Activated T-cell treated with anti-CD3 and anti-CD28 coated beads for 1 hour (primary cell): Measurements from ENCODE around the gene ANXA3.

Source experiments
- DNase-seq: peaks from one replicate; pipeline ENCODE4 v3.0.0-alpha.2; 2020; ENCODE audit warnings: low read depth

Gene ANXA3

DNA sequence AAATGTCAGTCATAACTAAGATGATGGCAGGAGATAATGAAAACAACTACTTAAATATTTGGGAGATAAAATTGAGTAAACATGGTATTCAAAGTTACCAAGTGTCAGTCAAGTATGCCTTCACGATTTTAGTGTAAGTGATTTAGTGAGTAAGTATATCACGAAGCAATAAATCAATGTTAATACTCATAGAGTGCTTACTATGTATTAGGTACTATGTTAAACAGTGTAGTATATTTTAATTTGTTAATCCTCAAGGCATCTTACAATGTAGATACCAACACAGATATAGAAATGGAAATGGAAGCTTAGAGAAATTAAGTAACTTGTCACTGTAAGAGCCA is 59.6 kb downstream of the ANXA3 start:
- no peak for DNase-seq

DNA sequence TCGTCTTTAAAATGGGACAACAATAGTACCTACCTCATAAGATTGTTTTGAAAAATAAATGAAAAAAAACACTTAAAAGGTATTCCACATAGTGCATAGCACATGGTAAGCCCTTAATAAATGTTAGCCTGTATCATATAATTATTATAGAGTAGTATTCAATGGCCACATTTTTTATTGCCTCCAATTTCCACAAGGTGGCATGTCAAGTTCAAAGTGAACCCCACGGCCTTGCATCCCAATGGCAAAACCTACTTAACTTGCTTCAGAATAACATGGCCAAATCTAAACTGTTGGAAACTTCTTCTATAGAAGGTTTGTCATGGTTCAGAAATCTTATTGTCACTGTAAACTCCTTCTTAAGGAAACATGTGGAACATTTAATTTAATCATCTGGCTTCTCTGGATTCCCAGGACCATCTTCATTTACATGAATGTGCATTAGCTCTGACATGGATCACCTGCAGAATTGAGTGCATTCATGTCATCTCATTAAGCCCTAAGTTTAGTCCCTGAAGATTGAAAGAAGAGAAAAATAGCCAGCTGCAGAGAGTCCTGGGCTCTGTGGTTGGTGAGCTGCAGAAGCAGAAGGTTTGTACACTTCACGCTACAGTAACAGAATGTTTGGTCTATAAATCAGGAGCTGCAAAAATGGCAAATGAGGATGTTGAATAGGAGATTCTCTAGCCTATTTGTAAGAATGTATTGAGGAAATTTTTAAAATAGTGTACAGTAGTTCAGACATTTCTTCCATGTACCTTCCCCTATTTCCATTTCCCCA is 61.0 kb downstream of the ANXA3 start:
- DNase-seq: no peak

DNA sequence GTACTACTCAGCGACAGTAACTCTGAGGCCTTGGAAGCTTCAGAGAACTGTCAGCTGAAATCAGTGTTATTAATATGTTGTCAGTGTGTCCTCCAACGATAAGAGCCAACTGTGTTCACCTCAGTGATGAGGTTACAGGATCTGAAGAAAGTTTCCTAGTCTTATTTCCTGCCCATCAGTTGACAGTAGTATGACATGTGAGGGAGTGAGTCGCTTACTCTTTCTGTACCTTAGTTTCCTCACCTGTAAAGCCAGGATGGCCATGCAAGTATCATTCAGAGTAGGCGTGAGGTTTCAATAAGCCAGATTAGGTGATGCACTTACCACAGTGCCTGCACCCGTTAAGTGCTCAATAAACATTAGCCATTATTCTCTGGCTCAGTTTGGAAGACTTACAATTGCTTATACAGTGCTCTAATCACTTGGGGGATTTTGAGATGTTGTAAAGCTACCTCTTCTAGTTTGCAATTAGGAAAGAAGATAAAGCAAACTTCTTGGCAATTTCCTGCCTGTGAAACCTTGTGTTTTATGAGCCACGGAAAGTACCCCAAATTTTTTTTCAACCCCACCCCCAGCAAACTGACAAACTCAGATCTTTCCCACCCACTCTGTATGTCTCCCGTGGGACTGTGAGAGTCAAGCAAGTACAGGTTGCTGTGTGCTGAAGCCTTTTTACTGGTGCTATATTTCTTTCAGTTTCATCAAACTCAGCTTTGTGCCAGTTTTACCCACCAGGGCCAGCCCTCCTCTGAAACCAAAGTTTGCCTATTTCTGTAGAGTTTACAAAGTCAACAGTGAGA is 62.2 kb downstream of the ANXA3 start:
- DNase-seq: no peak

DNA sequence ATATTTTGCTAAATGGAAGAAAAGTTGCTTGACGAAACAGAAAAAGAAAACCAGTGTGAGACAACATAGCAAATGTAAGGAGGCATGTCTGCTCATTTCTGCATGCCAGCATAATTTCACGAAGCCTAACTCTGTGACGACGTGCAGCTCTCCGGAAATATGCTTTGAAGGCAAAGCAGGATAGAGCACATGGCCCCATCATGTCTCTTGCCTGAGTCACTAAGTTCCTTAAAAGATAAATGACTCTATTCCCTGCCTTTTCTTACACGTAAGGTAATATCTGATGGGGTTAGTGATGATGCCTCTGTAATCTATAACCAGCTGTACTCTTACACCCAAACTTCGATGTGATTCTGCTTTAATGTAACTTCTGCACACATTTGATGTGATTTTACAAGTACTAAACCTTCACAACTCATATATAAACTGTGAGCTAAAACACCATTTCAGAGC is 64.5 kb downstream of the ANXA3 start:
- no peak for DNase-seq

DNA sequence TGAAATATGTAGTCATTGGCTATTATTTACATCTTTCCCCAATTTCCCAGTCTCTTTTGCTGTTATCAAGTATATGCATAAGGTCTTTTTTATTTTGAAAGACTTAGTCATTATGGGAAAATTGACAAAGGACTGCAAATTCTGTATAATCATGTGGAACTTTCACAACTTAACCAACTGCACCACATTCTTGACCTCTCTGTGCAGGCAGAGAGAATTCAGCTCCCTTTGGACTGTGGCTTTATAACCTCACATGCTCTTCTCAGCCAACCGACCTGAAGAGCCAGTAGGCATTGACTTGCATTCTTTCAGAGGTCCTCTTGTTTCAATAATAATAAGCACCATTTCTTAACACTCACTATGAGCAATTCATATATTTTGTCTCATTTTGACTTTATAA is 66.9 kb downstream of the ANXA3 start:
- DNase-seq: no peak

DNA sequence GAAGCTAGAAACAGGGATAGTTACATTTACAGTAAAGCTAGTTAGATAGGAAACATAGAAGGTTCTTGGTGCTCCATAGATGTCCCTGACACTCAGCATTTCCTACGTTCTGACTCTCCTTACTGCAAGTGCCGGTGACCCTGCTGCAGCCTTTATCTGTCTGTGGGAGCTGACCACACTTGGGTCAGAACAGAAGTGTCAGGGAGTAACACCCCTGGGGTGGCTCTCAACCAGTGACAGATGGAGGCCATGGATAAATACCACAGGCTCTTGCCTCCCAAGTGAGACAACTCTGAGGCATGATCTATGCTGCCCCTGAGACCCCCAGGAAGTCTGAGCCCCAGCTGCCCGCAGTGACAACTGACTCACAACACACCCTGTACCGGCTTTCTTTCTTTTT is 69.8 kb downstream of the ANXA3 start:
- DNase-seq: no peak

DNA sequence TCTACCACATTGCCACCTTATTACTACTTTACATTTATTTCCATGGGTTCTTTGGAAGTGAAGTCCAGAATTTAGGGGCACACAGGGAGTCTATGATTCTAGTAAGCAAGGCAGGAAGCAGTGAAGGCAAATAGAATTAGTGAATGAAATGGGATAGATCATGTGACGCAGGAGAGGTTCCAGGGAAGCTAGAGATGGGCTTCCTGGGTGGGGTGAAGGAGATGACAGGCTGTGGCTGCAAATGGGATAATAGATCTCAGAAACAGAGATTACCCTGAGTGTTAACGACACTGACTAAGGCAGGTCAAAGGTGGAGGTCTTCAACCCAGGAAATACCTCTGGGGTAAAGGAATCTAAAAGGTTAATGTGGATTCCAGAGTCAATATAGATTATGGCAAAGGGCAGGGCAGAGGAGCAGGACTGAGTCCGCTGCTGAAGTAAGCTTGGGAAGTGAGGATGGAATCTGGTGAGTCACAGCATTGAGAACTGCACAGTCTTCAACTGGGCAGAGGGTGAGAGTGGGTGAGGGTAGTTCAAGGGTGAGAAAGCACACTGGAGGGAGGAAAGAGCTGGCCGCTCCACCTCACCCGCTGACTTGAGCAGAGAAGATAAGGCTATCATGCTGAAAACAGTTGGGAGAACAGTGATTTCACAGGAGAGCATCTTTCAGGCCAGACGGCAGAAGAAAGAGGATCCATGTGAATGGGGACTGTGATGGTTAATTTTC is 70.8 kb downstream of the ANXA3 start:
- DNase-seq: no peak

DNA sequence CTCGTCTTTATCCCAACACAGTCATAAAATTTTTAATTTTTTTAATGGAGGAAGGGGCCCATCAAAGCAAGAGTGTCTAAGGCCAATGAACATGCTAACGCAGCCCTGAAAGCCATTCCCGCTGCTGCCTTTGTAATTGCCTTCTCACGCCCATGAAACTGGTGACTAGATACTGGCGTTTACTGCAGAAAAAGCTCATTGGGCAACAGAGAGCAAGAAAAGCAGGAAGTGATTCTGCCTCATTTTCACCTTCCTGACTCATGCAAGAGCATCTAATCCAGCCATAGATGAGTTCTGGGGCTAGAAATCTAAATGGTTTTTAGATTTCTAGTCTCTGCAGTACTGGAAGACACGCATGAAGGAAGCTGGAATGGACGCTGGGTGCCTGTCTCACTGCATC is 72.5 kb downstream of the ANXA3 start:
- no peak for DNase-seq

DNA sequence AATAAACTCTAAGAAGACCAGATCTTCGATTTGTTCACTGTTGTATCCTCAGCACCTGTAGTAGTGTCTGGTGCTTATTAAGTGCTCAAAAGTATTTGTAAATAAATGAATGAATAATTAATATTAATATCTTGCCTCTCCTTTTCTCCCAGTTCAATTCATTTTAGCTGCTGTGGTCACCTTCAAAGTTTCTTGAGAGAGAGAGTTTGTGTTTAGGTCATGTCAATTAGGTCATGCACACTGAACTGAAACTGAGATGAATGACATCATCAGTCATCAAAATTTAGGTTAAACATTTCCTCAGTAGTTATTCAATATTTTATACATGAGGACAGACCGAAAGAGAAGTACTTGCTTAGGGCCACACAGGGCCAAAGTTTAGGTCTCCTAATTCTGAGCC is 73.5 kb downstream of the ANXA3 start:
- DNase-seq: no peak

DNA sequence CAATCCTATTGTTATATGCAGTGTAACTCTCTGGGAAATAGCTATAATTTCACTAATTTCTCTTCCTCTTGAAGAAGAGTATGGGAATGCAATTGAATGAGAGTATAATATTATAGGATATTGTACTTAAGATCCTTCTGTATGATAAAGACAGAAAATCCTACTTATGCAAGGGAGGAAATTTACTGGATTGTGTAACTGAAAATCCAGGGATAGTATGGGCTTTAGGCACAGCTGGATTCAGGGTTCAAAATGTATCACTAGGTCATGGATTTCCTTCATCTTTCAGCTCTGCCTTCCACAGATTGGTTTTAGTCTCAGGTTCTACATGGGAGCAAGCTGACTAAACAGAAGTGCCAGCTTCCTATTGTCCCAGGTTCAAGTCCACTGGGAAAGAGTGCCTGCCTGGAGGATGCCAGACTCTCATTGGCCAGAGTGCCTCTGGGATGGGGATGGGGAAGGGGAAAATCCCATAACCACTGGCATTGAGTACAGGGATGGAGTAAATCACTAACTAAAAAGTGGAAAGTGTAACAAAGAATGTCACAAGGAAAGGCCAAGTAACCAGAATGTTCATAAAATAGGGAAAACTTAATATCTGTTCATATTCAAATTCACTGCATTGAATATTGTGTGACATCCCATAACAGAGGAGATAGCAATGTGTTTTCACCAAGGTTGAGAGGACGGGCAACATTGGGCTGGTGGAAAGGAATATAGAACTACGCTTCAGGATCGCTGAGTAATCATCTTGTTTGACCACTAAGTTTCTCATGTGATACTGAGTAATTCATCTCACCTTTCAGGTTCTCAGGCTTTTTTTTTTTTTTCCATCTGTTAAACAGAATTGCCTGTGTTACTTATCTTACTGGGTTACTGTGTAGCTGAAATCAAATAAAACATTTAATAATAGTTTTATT is 75.7 kb downstream of the ANXA3 start:
- no peak for DNase-seq

DNA sequence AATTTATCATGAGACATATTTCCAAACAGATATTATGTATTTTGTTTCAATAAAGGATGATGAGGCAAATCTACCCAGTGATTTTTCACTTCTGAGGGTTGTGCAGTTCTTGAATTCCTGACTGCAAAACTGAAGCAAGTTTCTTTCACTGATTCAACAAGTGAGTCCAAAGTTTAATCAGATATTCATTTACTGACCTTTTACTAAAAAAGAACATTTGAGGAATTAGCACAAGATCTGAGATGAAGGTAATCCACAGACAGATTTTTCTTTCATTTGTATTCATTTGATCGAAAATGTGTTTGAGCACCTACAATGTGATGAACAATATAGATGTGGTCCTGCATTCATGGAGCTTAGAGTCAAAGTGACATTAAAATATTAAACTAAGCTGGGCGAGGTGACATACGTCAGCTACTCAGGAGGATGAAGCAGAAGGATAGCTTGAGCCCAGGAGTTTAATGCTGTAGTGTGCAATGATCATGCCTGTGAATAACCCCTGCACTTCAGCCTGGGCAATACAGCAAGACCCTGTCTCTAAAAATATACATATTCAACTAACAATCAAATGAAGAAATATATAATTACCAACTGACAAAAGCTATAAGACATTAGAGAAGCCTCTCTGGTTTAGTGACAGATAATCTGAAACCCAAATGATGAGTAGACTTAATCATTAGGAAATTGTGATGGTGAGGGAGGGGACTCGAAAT is 76.6 kb downstream of the ANXA3 start:
- DNase-seq: no peak

DNA sequence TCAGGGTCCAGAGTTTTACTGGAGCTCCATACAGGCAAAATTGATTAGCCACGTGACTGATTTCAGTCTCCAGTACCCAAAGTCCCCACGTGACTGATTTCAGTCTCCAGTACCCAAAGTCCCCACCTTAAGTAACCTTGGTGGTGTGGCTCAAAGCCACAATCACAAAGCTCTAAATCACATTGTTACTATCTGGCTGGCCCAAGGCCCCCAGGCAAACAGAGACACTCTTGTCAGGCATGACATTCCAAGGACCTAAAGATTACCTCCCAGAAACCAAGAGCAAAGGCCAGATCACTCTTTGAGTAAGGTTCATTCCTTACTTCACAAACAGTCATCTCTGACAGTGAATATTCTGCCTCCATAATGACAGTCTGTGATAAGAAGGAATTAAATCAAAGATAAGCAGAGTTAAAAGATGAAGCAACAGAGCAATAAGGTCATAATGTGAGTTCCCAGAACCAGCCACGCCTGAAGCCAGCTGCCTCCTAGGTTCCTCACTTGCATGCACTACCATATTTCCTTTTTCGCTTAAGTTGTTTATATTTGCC is 78.5 kb downstream of the ANXA3 start:
- no peak for DNase-seq

DNA sequence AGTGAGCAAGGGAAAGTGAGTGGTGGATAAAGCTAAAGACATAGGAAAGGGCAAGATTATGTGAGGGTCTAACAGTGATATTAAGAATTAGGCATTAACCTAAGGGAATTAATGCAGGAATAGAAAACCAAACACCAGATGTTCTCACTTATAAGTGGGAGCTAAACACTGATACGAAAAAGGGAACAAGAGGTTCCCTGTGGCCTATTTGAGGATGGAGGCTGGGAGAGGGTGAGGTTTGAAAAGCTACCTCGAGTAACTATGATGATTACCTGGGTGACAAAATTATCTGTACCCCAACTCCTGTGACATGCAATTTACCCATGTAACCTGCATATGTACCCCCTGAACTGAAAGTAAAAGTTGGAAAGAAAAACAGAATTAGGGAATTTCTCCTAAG is 79.0 kb downstream of the ANXA3 start:
- DNase-seq: no peak

DNA sequence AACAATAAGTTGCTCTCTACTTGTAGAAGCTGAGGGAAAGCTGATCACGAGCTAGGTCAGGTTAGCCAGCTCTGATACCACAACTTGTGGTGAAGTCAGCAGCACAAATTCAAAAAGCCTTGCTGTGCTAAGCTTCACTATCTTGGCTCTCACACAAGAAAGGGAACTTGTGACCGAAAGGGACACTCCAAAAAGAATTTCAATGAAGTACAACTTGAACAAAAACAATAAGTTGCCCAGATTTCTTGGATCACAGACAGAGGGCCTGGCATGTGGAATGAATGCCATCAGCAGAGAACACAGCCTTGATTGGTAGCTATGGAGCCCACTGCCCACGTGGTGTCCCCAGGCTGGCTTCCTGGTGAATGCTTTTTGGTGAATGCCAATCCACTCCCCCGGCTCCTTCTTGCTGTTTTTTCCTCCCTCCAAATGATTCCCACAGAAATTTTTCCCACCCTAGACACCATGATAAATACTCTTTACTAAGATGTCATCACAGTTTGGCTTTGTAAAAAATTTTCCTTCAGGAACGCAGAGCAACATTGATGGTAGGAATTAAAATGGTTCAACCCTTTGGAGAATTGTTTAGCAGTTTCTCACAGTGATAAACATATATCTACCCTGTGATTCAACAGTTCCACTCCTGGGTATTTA is 82.6 kb downstream of the ANXA3 start:
- no peak for DNase-seq

DNA sequence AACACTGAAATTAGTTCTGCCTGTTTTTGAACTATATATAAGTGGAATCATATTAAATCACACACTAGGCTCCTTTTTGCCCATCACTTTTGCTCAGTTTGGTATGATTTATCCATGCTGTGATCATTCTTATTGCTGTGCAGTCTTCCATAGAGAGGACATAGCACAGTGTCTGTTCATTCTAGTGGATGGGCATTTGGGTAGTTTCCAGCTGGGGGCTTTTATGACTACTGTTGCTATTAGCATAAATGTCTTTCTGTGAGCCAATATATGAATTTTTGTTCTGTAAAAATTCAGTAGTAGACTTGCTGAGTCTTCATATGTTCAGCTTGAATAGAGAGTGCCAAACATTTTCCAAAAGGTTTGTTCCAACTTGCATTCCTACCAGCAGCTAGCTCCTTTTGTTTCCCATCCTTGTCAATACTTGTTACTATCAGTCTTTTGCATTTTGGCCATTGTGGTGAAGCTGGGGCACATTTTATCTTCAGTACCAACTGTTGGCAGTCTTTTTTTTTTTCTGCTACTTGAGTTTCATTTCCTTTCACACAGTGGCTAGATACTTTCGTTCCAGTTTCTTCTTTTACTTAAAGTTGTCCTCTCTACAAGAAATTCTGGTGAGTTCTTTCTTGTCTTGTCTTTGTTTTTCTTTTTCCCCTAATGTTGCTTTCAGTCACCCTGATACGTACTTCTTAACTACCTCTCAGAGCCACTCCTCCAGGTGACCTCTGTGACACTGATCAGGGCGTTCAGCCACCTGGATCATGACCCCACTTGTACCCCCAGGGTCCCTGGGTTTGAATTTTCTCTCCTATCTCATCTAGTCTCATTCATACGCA is 87.0 kb downstream of the ANXA3 start:
- DNase-seq: no peak

DNA sequence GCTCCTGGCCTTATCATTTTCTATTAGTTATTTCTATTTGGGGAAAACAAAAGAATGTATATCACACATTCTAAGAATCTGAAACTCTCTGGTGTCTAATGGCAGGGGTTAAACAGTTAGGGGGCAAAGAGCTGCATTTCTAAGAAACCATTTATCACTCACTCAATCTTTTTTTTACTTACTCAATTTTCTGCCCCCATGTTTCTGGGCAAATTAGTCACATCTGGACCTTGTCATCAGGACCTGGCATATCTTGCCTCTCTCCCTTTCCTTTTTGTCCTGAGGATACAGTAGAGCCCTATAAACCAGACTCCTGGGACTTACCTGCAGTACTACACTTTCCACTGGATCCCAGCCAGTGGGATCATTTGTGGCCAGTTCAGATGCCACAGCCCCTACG is 89.1 kb downstream of the ANXA3 start:
- DNase-seq: no peak

DNA sequence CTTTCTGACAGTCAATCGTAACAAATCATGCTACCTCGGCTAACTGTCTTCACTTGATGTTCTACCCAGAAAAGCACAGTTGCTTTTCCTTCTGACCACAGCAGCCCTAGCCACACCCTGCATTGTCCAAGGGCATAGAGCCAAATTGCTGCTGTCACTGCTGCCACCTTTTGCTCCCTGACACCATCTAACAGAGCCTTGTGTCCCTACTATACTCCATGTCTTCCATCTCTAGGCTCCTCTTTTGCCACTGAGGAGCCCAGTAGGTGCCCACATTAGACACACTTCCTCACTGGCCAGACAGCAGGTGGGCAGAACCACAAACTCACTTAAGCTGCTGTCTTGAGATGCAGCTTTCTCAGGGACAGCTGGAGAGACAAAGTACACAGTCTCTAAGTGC is 91.4 kb downstream of the ANXA3 start:
- DNase-seq: no peak

DNA sequence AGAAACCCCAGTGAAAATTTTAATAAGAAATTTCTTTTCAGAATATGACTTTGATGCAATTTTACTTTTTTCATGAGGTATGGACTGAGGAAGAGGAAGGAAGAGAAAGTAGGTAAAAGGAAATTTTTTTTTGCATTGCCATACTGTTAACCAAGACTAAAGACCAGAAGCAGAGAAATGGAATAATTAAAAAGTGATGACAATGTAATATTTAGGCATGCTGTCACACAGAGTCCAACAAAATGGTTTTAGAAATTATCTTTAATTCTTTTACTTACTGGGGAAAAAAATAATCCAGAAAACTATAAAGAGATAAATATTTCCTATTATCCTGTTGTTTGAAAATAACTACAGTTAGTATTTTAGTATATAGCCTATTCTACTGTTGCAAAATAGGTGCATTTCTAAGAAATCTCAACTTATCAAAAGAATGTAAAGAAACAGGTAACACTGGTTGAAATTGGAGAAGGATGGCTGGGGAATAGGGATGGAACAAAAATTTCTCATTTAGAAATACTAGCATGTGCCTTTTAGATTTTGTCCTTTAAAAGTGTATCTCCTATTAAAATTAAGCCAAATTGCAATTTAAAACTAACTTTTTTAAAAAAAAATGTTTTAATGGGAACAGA is 92.6 kb downstream of the ANXA3 start:
- no peak for DNase-seq

DNA sequence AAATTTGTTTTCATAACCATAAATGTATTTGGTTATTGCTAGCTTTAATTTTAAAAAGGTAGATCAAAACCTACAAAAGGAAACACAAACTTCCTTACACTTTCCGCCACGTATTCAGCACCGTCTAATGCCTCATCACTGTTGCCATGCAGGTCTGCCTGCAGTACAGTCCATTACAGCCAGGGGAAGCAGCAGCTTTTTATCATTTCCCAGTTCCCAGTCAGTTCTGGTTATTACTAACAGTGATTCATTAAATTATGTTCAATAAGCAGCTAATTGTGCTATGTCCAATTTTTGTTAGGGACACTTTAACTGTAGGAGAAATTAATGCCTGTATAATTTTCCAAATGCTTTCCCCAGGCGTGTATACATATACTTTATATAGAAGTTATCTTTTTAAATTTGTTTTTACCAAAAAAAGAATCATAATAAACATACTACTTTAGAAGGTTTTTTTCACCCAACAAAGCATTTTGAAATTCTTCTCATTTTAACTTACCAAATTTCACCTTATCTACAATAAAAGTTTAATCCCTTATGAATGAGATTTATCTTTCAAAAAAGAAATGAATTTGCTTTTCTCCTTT is 93.3 kb downstream of the ANXA3 start:
- peak; percentile 16 for DNase-seq
